ENCODE results near the gene DALRD3.

DALRD3 gene, protein sequence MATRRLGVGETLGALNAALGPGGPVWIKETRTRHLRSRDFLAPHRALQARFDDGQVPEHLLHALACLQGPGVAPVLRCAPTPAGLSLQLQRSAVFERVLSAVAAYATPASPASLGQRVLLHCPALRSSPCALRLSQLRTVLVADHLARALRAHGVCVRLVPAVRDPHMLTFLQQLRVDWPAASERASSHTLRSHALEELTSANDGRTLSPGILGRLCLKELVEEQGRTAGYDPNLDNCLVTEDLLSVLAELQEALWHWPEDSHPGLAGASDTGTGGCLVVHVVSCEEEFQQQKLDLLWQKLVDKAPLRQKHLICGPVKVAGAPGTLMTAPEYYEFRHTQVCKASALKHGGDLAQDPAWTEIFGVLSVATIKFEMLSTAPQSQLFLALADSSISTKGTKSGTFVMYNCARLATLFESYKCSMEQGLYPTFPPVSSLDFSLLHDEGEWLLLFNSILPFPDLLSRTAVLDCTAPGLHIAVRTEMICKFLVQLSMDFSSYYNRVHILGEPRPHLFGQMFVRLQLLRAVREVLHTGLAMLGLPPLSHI

DNA sequence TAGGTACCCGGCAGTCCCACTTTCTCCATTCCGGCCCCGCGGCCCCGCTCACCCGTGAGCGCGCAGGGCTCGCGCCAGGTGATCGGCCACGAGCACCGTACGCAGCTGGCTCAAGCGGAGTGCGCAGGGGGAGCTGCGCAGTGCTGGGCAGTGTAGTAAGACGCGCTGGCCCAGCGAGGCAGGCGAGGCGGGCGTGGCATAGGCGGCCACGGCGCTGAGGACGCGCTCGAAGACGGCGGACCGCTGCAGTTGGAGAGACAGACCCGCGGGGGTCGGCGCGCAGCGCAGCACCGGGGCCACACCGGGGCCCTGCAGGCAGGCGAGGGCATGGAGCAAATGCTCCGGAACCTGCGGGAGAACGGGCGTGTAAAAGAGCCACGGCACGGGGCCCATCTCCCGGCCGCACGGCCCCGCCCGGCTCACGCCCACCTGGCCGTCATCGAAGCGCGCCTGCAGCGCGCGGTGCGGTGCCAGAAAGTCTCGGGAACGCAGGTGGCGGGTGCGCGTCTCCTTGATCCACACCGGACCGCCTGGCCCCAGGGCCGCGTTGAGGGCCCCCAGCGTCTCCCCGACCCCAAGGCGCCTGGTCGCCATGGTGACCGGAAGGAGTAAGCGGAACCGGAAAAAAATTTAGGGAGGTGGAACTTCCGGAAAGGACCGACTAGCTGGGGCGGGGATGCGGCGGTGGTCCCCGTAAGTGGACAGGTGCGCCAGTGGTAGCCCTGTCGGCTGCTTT is at the start of gene DALRD3:
Gene DALRD3, minus strand, starts transcription at position 610 of the 736 bp plus-strand sequence. Its CDS starts 16 bp downstream, at position 594.
- no peaks in the 10 kb centered on the region for H3K9me3 Mint-ChIP-seq

DNA sequence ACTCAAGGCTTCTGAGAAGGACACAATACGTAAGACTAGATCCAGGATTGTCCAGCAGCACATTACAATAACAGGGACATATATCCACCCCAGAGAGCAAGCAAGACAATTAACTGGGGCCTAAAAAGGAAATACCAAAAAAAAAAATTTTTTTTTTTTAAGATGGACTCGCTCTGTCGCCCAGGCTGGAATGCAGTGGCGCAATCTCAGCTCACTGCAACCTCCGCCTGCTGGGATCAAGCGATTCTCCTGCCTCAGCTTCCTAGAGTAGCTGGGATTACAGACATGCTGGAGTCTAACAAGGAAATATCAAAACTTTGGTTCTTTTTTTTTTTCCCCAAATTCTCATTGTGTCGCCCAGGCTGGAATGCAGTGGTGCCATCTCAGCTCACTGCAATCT is 39.6 kb upstream of the DALRD3 start:
- Mint-ChIP-seq H3K27ac (no peak overlapping the region), H3K36me3 (peaks cover 32% of the 10 kb centered on the region), H3K4me3 (no peak overlapping the region), H3K9me3 (no peaks in the 10 kb centered on the region), H3K27me3 (no peaks in the 10 kb centered on the region), H3K4me1 (no peaks in the 10 kb centered on the region)
- no peak for ATAC-seq

More for the DNA sequence above, at the start of gene DALRD3:
- peak; percentile 14 for ATAC-seq
- Mint-ChIP-seq H3K4me3 (peak within 1 kb of the TSS; percentile 93), H3K27ac (peak within 1 kb of the TSS; percentile 96), H3K27me3 (no peaks in the 10 kb centered on the region), H3K36me3 (peaks cover 34% of the 10 kb centered on the region), H3K4me1 (peaks cover 63% of the 10 kb centered on the region)

DNA sequence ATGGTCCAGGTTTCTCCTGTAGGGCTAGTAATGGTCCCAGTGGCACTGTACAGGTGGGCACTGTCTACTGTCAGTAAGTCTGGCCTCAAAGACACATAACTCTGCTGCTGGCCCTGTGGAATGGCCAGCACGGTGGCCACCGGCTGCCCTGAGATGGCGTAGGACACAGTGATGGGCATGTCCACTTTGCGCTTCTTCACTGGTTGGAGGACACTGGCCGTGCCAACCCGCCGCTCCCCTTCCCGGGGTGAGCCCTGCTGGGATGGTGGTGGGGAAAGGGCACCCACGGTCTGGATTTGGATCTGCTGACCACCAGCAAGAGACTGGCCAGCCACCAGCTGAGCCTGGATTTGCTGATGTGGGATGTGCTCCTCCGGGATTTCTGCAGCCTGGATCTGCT is 38.9 kb upstream of the DALRD3 start:
- no peak for ATAC-seq

DNA sequence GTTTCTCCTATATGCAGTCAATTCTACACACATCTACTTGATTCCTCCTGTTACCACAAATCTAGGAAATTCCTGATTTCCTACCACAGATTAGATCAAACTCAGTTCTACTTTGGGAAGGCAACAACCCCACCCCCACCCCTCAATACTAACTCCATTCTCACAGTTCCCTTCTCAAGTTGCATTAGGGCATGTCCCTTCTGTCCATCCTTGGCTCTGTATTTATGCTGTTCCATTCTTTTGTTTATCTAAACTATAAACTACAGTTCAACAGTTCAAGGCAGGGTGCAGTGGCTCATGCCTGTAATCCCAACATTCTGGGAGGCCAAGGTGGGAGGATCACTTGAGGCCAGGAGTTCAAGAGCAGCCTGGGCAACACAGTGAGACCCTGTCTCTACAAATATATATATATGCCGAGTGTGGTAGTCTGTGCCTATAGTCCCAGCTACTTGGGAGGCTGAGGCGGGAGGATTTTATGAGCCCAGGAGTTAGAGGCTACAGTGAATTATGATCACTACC is 36.0 kb upstream of the DALRD3 start:
- no peak for ATAC-seq
- H3K9me3 Mint-ChIP-seq, result no peaks in the 10 kb centered on the region
- peaks cover 11% of the 10 kb centered on the region for H3K4me1 Mint-ChIP-seq
- H3K27me3 Mint-ChIP-seq, result no peaks in the 10 kb centered on the region
- H3K4me3 Mint-ChIP-seq, result no peak overlapping the region
- H3K36me3 Mint-ChIP-seq, result peaks cover 52% of the 10 kb centered on the region
- H3K27ac Mint-ChIP-seq, result no peak overlapping the region

More for the DNA sequence above, 38.9 kb upstream of the DALRD3 start:
- H3K9me3 Mint-ChIP-seq, result no peaks in the 10 kb centered on the region
- H3K27me3 Mint-ChIP-seq, result no peaks in the 10 kb centered on the region
- H3K27ac Mint-ChIP-seq, result no peak overlapping the region
- peaks cover under 1% of the 10 kb centered on the region for H3K4me1 Mint-ChIP-seq
- peaks cover 38% of the 10 kb centered on the region for H3K36me3 Mint-ChIP-seq
- no peak overlapping the region for H3K4me3 Mint-ChIP-seq

DNA sequence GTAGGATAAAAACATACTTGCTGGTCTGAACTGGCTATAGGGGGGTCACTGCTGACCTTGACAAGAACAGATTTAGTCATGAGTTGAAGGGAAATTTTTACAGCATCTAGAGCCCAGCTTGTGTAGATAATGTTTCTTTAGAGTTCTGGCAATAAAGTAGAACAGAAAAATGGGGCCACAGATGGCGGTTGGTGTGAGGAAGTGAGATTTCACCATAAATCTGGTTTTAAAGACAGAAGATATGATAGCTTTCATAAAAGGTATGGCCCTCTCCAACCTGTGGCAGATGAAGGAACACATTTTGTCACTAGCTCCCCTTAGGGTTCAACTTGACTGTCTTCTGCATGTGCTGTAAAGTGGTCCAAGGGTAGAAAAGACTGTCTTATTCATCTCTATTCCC is 35.2 kb upstream of the DALRD3 start:
- no peak for ATAC-seq
- Mint-ChIP-seq H3K36me3 (peaks cover 52% of the 10 kb centered on the region), H3K9me3 (no peaks in the 10 kb centered on the region), H3K4me3 (no peak overlapping the region), H3K27ac (no peak overlapping the region), H3K27me3 (no peaks in the 10 kb centered on the region), H3K4me1 (peaks cover 11% of the 10 kb centered on the region)

DNA sequence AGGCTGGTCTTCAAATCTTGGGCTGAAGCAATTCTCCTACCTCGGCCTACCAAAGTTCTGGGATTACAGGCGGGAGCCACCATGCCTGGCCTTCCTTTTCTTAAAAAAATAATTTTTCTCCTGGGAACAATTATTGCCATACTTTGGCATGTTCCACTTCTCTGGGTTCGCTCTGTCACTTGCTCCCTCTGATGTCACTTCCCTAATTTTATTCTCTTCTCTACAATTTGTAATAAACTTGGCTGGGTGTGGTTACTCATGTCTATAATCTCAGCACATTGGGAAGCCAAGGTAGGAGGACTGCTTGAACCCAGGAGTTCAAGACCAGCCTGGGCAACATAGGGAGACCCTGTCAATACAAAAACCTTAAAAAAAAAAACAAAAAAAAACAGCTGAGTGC is 16.9 kb upstream of the DALRD3 start:
- Mint-ChIP-seq H3K27me3 (no peaks in the 10 kb centered on the region), H3K4me1 (no peaks in the 10 kb centered on the region), H3K27ac (peak overlapping the region; percentile 32), H3K4me3 (no peak overlapping the region), H3K9me3 (no peaks in the 10 kb centered on the region), H3K36me3 (peaks cover 36% of the 10 kb centered on the region)
- no peak for ATAC-seq

DNA sequence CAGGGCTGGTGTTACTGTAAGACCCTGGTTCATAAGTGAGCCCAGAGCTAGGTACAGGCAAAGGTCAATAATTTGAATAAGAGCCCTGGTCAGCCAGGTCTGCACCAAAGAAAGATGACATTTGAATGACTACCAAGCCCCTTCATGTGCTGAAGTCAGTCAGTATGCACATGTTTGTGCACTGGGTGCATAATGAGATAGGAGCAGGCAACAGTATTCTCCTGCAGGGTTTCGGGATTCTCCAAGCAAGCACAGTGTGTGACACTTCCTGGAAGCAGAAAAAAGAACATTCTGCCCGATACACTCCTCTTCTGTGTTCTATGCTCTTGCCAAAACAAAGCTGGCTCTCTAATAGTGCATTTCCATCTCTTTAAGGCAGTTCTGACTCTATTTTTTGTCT is 16.3 kb upstream of the DALRD3 start:
- Mint-ChIP-seq H3K27ac (no peak overlapping the region), H3K36me3 (peaks cover 36% of the 10 kb centered on the region), H3K27me3 (no peaks in the 10 kb centered on the region), H3K9me3 (no peaks in the 10 kb centered on the region), H3K4me3 (no peak overlapping the region), H3K4me1 (peaks cover 3% of the 10 kb centered on the region)
- ATAC-seq, result no peak

DNA sequence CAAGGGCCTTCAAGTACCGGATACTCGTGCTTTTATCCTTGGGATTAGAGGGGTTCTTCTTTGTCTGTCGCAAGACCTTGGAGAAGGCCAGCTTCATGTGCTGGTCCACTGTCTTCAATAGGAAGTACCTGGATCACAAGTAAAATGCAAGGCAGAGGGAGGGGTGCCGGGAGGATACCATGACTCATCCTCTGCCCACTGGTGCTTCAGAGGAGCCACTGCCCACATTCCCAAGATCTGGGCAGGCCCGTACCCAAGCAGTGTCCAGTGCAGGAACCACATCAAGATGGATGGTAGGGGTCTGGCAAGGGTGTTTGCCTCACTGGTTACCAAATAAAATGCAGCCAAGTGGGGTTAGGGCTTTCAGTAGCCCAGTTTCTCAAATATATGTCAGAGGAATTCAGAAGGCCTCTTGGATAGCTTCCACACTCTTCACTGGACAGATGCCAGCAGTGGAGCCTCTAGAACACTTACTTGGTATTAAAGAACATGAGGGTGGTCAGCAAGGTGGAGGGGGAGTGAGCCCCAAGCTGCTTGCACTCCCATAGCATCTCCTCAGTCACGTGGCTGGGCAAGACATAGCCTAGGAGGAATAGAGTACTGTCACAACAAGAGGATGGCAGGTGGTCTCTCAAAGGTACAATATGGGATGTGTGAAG is 14.4 kb upstream of the DALRD3 start:
- H3K4me3 Mint-ChIP-seq, result no peak overlapping the region

DNA sequence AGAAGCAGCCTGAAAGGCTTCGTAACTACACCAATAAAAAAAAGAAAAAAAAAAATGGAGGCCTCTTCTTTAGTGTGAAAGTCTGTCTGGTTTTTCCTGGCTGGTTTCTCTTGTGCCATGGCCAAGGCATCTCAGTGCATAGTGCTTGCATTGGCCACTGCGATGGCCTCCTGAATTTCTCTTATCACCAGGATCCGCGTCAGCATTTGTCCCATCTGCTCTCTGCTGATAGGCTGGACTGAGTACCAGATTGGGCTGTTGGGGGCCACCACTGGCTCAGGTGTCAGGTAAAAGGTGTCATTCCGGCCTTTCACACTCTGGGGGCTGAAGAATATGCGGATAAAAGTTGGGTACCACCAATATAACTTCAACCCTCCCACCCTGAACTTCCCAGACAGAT is 11.9 kb upstream of the DALRD3 start:
- no peak for ATAC-seq
- H3K27ac Mint-ChIP-seq, result peak overlapping the region; percentile 47
- peaks cover 59% of the 10 kb centered on the region for H3K36me3 Mint-ChIP-seq
- no peaks in the 10 kb centered on the region for H3K27me3 Mint-ChIP-seq
- H3K9me3 Mint-ChIP-seq, result no peaks in the 10 kb centered on the region
- H3K4me1 Mint-ChIP-seq, result peaks cover 46% of the 10 kb centered on the region
- H3K4me3 Mint-ChIP-seq, result no peak overlapping the region

More for the DNA sequence above, 14.4 kb upstream of the DALRD3 start:
- H3K27me3 Mint-ChIP-seq, result no peaks in the 10 kb centered on the region
- H3K36me3 Mint-ChIP-seq, result peaks cover 45% of the 10 kb centered on the region
- ATAC-seq, result no peak
- H3K9me3 Mint-ChIP-seq, result no peaks in the 10 kb centered on the region
- H3K4me1 Mint-ChIP-seq, result peaks cover 21% of the 10 kb centered on the region
- no peak overlapping the region for H3K27ac Mint-ChIP-seq

DNA sequence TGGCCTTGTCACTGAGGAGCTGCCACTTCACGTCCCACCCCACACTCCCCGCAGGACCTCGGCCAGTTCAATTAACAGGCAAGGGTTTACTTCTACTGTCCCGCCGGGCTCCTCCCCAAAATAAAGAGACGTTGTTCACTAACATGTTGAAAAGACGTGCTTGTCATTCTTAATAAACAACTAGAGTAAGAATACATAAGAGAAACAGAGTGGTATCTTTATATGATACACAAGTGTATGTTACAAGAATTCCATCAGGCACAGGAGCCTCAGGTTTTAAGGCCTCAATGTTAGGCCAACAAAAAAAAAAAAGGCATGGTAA is 11.1 kb upstream of the DALRD3 start:
- no peak for ATAC-seq
- Mint-ChIP-seq H3K4me3 (peak overlapping the region; percentile 92), H3K9me3 (no peaks in the 10 kb centered on the region), H3K36me3 (peaks cover 59% of the 10 kb centered on the region), H3K27ac (peak overlapping the region; percentile 96), H3K27me3 (no peaks in the 10 kb centered on the region), H3K4me1 (peaks cover 54% of the 10 kb centered on the region)

DNA sequence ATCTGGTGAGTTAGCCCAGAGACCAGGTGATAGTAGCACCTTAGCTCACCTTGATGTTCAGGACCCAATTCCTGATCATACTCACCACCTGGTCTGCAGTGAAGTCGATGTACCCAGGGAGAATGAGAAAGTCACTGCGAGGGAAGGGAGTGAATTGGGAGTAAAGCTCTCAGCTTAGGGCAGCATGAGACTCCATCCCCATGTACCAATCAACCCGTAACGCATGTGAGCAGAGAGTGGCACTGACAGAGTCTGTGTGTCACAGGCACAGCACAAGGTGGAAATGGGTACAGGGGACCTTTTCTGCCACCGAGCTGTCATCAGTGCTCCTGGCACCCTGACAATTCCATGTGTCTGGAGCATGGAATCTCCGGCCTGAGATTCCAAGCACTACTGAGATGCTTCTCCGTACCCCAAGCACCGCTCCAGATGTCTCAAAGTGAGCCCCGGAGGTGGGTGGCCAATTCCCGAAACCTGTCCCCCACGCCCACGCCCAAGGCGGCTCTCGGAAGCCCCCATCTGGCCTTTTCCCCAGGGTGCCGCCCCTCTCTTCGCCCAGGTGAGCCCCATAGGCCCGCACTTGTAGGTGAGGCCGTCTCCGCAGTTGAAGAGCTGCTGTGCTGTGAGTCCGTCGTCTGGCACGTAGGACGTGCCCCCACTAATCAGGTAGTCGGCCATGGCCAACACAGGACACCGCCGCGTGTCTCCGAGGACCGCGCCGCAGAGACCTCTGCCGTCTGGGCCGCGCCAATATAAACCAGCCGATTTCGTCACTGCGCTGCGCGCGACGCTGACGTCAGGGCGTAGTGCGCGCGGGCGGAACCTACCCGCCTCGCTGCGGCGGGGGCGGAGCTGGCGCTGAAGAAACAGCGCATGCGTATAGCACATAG is 10.5 kb upstream of the DALRD3 start, which contains the start of gene IMPDH2:
Gene IMPDH2, minus strand, starts transcription at position 726 of the 890 bp plus-strand sequence. Its CDS starts 48 bp downstream, at position 678.
- Mint-ChIP-seq H3K27me3 (no peaks in the 10 kb centered on the region), H3K9me3 (no peaks in the 10 kb centered on the region), H3K36me3 (peaks cover 65% of the 10 kb centered on the region), H3K27ac (peak within 1 kb of the TSS; percentile 96), H3K4me3 (peak within 1 kb of the TSS; percentile 92), H3K4me1 (peaks cover 60% of the 10 kb centered on the region)
- ATAC-seq, result peak; percentile 94

DNA sequence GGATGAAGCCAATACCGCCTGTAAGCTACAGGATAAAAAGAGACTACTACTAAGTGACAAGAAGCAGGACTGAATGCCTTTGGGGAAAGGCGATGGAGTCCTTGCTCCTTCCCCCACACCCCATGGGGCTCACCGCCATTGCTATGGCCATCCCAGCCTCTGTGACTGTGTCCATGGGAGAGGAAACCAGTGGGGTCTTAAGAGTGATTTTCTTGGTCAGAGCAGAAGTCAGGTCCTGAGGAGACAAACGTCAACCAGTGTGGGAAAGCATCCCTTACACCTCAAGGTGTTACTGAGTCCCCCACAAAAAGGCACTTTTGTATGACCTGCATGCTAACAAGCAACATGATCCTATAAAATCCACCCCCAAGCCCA is 9.9 kb upstream of the DALRD3 start:
- ATAC-seq, result no peak
- Mint-ChIP-seq H3K36me3 (peaks cover 71% of the 10 kb centered on the region), H3K9me3 (no peaks in the 10 kb centered on the region), H3K27ac (peak overlapping the region; percentile 96), H3K4me1 (peaks cover 66% of the 10 kb centered on the region), H3K4me3 (peak overlapping the region; percentile 92), H3K27me3 (no peaks in the 10 kb centered on the region)

DNA sequence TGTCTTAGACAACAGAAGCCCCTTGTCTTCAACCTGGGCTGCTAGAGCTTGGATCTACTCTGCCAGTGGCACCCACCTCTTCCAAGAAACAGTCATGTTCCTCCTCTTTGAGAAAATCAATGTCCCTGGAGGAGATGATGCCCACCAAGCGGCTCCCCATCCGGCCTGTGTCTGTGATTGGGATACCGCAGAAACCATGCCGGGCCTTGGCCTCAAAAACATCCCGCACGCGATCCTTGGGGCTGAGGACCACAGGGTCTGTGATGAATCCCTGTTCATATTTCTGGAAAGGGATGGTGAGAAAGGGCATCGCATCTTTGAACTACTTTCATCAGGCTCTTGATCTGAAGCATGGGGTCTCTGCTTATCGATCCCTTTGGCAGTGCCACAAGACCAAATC is 9.3 kb upstream of the DALRD3 start:
- Mint-ChIP-seq H3K4me3 (peak overlapping the region; percentile 92), H3K4me1 (peaks cover 73% of the 10 kb centered on the region)

DNA sequence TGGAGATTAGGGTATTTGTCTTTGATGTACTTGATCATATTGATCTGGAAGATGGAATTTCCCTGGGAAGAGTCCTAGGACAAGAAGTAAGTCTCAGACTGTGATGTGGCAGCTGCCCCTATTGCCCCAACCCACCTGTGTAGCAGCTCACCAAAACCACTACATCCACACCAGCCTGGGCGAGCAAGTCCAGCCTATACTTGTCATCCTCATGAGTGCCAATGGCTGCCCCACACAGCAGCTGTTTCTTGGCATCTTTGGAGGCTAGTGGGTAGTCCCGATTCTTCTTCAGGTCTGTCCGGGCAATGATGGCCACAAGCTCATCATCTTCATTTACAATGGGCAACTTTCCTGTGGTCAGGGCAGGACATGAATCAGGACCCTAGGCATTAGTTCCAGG is 8.2 kb upstream of the DALRD3 start:
- Mint-ChIP-seq H3K36me3 (peaks cover 74% of the 10 kb centered on the region), H3K9me3 (no peaks in the 10 kb centered on the region), H3K4me1 (peaks cover 77% of the 10 kb centered on the region), H3K27ac (peak overlapping the region; percentile 96), H3K27me3 (no peaks in the 10 kb centered on the region), H3K4me3 (peak overlapping the region; percentile 13)
- no peak for ATAC-seq

More for the DNA sequence above, 9.3 kb upstream of the DALRD3 start:
- no peaks in the 10 kb centered on the region for H3K27me3 Mint-ChIP-seq
- no peak for ATAC-seq
- H3K27ac Mint-ChIP-seq, result peak overlapping the region; percentile 96
- no peaks in the 10 kb centered on the region for H3K9me3 Mint-ChIP-seq
- peaks cover 78% of the 10 kb centered on the region for H3K36me3 Mint-ChIP-seq

Data from stimulated activated memory B cell treated with anti-CD40 and anti-IgM and Interleukin-4, amounts not matched to agents 10 μg/mL and 1 μg/mL and 100 μg/mL, for 72 hours (primary cell).